Stimulated activated CD4-positive, alpha-beta T cell treated with anti-CD3 and anti-CD28 coated beads, Interleukin-12 subunit alpha, Interleukin-12 subunit beta, amount 100 ng/mL, for 48 hours (primary cell): ENCODE results near the gene TEAD1.

Experiments used
- DNase-seq, 3 donors: peaks; one replicate each; pipeline ENCODE4 v3.0.0-alpha.2; 2020; ENCODE audit warnings: low read depth in 2 of 3, low spot score in 1 of 3

TEAD1 gene

GRCh38 chr11:12831471-12832202 is 157.4 kb downstream of the TEAD1 start:
- DNase-seq = no peak

- no peak for DNase-seq
Measured at GRCh38 chr11:12832480-12833224, 158.4 kb downstream of the TEAD1 start.

- DNase-seq = no peak
Measured at GRCh38 chr11:12834166-12834565, 159.9 kb downstream of the TEAD1 start.

- no peak for DNase-seq
Measured at GRCh38 chr11:12834630-12835029, 160.4 kb downstream of the TEAD1 start.

- no peak for DNase-seq
Measured at GRCh38 chr11:12835286-12835685, 161.1 kb downstream of the TEAD1 start.

GRCh38 chr11:12838463-12839123 is 164.4 kb downstream of the TEAD1 start:
- DNase-seq = no peak

- no peak for DNase-seq
Measured at GRCh38 chr11:12840871-12841660, 166.8 kb downstream of the TEAD1 start.

GRCh38 chr11:12841946-12842630 is 167.9 kb downstream of the TEAD1 start:
- no peak for DNase-seq

- no peak for DNase-seq
Measured at GRCh38 chr11:12842933-12843636, 168.9 kb downstream of the TEAD1 start.

- no peak for DNase-seq
Measured at GRCh38 chr11:12845163-12845562, 170.9 kb downstream of the TEAD1 start.

- no peak for DNase-seq
Measured at GRCh38 chr11:12845739-12846358, 171.6 kb downstream of the TEAD1 start.

- DNase-seq = no peak
Measured at GRCh38 chr11:12846786-12847615, 172.8 kb downstream of the TEAD1 start.

- no peak for DNase-seq
Measured at GRCh38 chr11:12848413-12848812, 174.2 kb downstream of the TEAD1 start.

GRCh38 chr11:12853325-12853651 is 179.1 kb downstream of the TEAD1 start:
- DNase-seq = no peak

GRCh38 chr11:12853652-12854296 is 179.6 kb downstream of the TEAD1 start:
- no peak for DNase-seq

- no peak for DNase-seq
Measured at GRCh38 chr11:12854297-12854661, 180.1 kb downstream of the TEAD1 start.

GRCh38 chr11:12854829-12855228 is 180.6 kb downstream of the TEAD1 start:
- no peak for DNase-seq

- no peak for DNase-seq
Measured at GRCh38 chr11:12856338-12856737, 182.1 kb downstream of the TEAD1 start.
